Pancreas (tissue), 10 donors: ENCODE measurements around the gene SLC30A3. TPM values are rescaled to one million over a fixed set of nuclear protein-coding genes. Genes with fewer than 3 reads are reported as not detected.

Source experiments
- ATAC-seq, 4 donors: fragments of 200-7000 bp; cut with Tn5 transposase; one replicate each; pipeline versions ENCODE4 v1.8.0 to v1.9.1; 2020; ENCODE audit warnings: mild to moderate bottlenecking in 4 of 4, moderate library complexity in 4 of 4
- DNase-seq, 6 donors: peaks; one replicate each; pipeline ENCODE4 v3.0.0-alpha.2; 2020
- FAIRE-seq: peaks from 2 replicates; lab custom pipeline; 2012; peaks lifted over from hg19 to GRCh38; lab: Jason Lieb, UNC
- H3K27ac ChIP-seq, 4 donors: fragments of 200-600 bp; sonication (generic); 1 replicate in 3 of 4; 2 replicates in 1 of 4; pipeline versions ENCODE4 v1.5.0 to v1.8.0; 2020
- H3K27me3 ChIP-seq, 4 donors: fragments of 200-600 bp; one replicate each; pipeline ENCODE4 v1.8.0; 2021
- H3K36me3 ChIP-seq, 3 donors: fragments of 200-600 bp; sonication (generic) in 1 of 3; one replicate each; pipeline versions ENCODE4 v1.5.0 to v1.8.0; 2020 to 2021
- H3K4me1 ChIP-seq, 3 donors: fragments of 200-600 bp; one replicate each; pipeline ENCODE4 v1.8.0; 2021
- H3K4me3 ChIP-seq, 4 donors: fragments of 200-600 bp; sonication (generic) in 2 of 4; one replicate each; pipeline versions ENCODE4 v1.5.0 to v1.8.0; 2020 to 2021
- H3K9me3 ChIP-seq, 4 donors: fragments of 200-600 bp; one replicate each; pipeline ENCODE4 v1.8.0; 2021
- WGBS, 2 donors: extraction: QIAGEN DNeasy Blood & Tissue Kit; methylation state at CpG; one replicate each; pipeline ENCODE4 v1.1.7; 2013; 5-methylcytosine and 5-hydroxymethylcytosine counted together
- intact Hi-C, 3 donors: fragments of 100-400 bp; cut with DNase I; formaldehyde crosslinking; loops; one replicate each; pipeline versions ENCODE4 v1.11.1 to v1.14.2; 2022
- polyA plus RNA-seq, 2 donors: library from polyadenylated mRNA; stranded (reverse); fragments of 200-250 nt; gene quantifications; one replicate each; pipeline ENCODE4 v1.2.3, GENCODE V29; 2013
- total RNA-seq, 6 donors: library from RNA; stranded (reverse); fragmentation: NEBNext Ultra II Directional in 4 of 6; extraction: Animal tissue kit (Norgen Biotek cat#: 25700) in 4 of 6; gene quantifications; one replicate each; pipeline versions ENCODE4 v1.2.1 to v1.2.4, GENCODE V29; 2021 to 2023
- TF ChIP-seq, protein P1 (sequence below), 4 donors: fragments of 200-600 bp; sonication (generic) in 3 of 4; IDR thresholded peaks; one replicate each; pipeline versions ENCODE4 v1.5.0 to v1.8.0; 2021; ENCODE audit warnings: antibody characterized with exemption in 4 of 4
- donor health status: healthy with polysubstance abuse.
- donor health status: DM: no; HTN: no; CAD: no; lungs with moderate emphysema.
- donor health status: DM: no; HTN: no; CAD: no.
- donor health status: control.
- donor health status: control.
- donor health status: Bipolar disorder and iron deficiency.
- donor health status: DM: yes; HTN: yes; CAD: no.
- donor health status: DM: no; HTN: no; CAD: no.
- donor health status: DM: no; HTN: no; CAD: no.
- donor health status: DM: yes; HTN: yes; CAD: no.

The SLC30A3 gene
- total and polyA plus RNA-seq, 8 donors, result 0.12 to 0.15 TPM; not detected in 6

DNA sequence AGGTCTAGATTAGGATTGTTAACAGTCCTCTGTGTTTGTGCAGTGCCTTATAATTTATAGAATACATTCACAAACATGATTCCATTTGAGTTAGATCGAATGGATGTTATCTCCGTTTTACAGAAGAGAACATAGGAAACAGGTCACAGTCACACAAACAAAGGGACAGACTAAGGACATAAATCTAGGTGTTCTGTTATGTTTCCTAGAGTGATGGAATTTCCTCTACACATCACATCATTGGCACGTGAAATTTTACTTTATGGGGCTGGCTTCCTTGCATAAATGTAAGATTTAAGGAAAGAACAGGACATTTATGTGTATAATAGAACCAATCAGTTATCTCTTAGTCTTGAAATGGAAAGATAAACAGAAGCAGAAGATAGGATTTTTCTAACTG, 25.8 kb upstream of the SLC30A3 start:
- FAIRE-seq, result no peak

DNA sequence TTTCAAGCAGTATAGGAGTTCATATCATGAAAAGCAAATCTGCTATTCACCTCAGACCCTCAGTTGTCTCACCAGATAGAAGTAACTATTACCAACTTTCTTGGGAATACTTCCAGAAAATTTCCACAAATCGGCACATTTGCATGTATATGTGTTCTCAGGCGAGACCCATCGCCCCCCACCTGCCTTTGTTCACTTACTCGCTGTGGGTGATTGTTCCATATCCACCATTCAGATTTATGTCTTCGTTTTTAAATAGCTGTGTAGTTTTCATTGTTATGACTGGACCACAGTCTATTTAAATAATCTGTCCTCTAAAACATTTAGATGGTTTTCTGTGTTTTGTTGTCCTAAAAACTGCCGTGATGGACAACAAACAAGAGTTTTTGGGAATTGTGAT, 22.6 kb upstream of the SLC30A3 start:
- DNase-seq (no peak), ATAC-seq (no peak), FAIRE-seq (no peak)
- no peaks in the 10 kb centered on the region for H3K36me3 ChIP-seq
- H3K4me1 ChIP-seq, result no peaks in the 10 kb centered on the region
- H3K9me3 ChIP-seq, result no peaks in the 10 kb centered on the region
- TF ChIP-seq, protein P1, sequence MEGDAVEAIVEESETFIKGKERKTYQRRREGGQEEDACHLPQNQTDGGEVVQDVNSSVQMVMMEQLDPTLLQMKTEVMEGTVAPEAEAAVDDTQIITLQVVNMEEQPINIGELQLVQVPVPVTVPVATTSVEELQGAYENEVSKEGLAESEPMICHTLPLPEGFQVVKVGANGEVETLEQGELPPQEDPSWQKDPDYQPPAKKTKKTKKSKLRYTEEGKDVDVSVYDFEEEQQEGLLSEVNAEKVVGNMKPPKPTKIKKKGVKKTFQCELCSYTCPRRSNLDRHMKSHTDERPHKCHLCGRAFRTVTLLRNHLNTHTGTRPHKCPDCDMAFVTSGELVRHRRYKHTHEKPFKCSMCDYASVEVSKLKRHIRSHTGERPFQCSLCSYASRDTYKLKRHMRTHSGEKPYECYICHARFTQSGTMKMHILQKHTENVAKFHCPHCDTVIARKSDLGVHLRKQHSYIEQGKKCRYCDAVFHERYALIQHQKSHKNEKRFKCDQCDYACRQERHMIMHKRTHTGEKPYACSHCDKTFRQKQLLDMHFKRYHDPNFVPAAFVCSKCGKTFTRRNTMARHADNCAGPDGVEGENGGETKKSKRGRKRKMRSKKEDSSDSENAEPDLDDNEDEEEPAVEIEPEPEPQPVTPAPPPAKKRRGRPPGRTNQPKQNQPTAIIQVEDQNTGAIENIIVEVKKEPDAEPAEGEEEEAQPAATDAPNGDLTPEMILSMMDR (IDR thresholded peaks at IDR 0.05), result no peak
- WGBS, 2 donors, result 52 to 66% methylated on average over 6 of the region's 6 CpGs
- intact Hi-C loops, result no loop called here
- H3K4me3 ChIP-seq, result no peak overlapping the region
- H3K27me3 ChIP-seq, result no peaks in the 10 kb centered on the region
- H3K27ac ChIP-seq, result no peak overlapping the region

More for the DNA sequence above, 25.8 kb upstream of the SLC30A3 start:
- TF ChIP-seq, protein P1 (IDR thresholded peaks at IDR 0.05), result no peak
- no peaks in the 10 kb centered on the region for H3K27me3 ChIP-seq
- ATAC-seq, result no peak
- DNase-seq, result no peak
- H3K27ac ChIP-seq, result no peak overlapping the region
- intact Hi-C loops, result no loop called here
- peaks cover 0 to 10% (median 0%) of the 10 kb centered on the region in 3 donors for H3K4me1 ChIP-seq
- H3K36me3 ChIP-seq, result no peaks in the 10 kb centered on the region
- H3K4me3 ChIP-seq, result no peak overlapping the region
- WGBS, 2 donors, result 42 to 59% methylated on average over 3 of the region's 3 CpGs
- H3K9me3 ChIP-seq, result no peaks in the 10 kb centered on the region

DNA sequence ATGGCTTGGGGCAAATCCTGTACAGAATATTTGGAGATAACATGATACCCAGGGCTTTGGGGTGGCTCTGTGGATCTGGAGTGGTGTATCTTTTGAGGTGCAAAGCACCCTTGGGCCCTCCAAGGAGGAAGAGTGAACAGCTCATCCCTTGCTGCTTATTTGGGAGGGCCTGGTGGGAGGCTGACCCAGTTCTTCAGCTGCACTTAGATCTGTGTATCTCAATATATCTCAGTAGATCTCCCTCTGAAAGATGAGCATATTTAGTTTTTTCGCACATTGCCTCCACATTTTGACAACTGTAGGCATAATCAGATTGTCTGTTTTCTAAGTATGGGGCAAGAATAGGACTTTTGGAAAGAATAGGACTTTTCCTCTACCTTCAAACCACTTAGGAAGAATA, 22.1 kb upstream of the SLC30A3 start:
- ATAC-seq (no peak), FAIRE-seq (no peak), DNase-seq (no peak)
- Histone ChIP-seq H3K27me3 (no peaks in the 10 kb centered on the region), H3K4me1 (no peaks in the 10 kb centered on the region), H3K27ac (no peak overlapping the region), H3K36me3 (no peaks in the 10 kb centered on the region), H3K9me3 (no peaks in the 10 kb centered on the region), H3K4me3 (no peak overlapping the region)
- 73 to 91% methylated on average over 1 of the region's 1 CpG for WGBS, 2 donors
- intact Hi-C loops, result no loop called here
- TF ChIP-seq, protein P1 (IDR thresholded peaks at IDR 0.05), result no peak

DNA sequence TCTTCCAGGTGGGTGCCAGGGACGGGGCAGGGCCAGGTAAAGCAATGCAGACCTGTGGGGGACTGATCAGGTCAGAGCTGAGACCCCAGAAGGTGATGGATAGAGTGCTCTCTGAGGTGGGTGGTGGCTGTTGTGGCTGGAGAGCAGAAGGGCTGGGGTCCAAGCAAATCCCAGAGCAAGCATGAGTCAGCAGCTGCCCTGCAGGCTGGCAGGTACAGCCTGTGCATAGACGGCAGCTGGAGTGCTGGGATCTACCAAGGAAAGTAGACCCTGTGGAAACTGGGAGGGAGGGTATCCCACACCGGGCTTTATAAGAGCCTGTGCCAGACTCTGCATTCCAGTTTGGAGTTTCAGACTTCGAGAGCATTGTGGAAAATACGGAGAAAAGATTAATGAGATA, 20.0 kb upstream of the SLC30A3 start:
- 13 to 19% methylated on average over 5 of the region's 5 CpGs for WGBS, 2 donors
- intact Hi-C loops, result no loop called here

More for the DNA sequence above, 20.0 kb upstream of the SLC30A3 start:
- Histone ChIP-seq H3K4me1 (no peaks in the 10 kb centered on the region), H3K27ac (no peak overlapping the region), H3K4me3 (no peak overlapping the region), H3K36me3 (no peaks in the 10 kb centered on the region), H3K9me3 (no peaks in the 10 kb centered on the region), H3K27me3 (peaks cover 0 to 1% (median 0%) of the 10 kb centered on the region in 4 donors)
- no peak for ATAC-seq
- DNase-seq, result no peak
- TF ChIP-seq, protein P1 (IDR thresholded peaks at IDR 0.05), result no peak
- FAIRE-seq, result no peak
